Astrocyte of the spinal cord (primary cell): ENCODE data around the gene ALK.

Source experiments
- DNase-seq: peaks from one replicate; pipeline ENCODE4 v3.0.0; 2011; ENCODE audit warnings: low read depth, low spot score
- H3K4me3 ChIP-seq: 2 replicates; pipeline ENCODE4 v1.5.1; 2011; ENCODE audit warnings: low read depth, mild to moderate bottlenecking, low read length, moderate library complexity
- CTCF ChIP-seq: IDR thresholded peaks from 2 replicates; pipeline ENCODE4 v1.5.1; 2012; ENCODE audit warnings: low read depth, mild to moderate bottlenecking, low read length, inconsistent platforms
- in situ Hi-C: cut with HindIII; loops from 2 replicates; pipeline ENCODE4 v1.10.0; 2017; ENCODE audit warnings: low sequenced_read_pairs

Gene ALK

DNA sequence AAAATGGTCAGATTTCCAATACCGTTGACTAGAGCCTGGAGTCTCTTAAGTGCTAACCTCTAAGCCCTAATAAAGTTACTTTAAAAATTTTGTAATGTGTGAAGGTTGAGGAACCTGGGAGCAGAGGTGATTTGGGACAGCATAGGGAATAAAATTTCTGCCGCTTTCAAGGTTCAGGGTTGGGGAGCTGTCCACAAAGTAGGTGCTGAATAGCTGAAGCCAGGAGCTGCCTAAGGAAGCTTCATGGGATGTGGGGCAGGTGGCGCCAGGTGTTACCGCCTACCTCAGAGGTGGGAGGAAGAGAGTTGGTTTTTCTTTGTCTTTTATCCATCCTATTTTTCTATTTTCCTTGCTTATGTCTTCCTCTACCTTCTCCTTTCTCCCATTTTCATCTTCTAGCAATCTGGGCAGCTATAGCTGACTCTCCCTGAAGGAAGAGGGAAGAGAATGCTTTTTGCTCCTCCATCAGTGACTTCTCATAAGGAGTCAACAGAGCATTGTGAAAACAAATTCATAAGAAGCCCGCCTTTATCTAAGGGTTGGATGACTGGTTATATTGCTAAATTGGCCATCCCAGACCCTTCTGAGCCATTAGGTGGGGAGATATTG, 627.5 kb downstream of the ALK start:
- in situ Hi-C loops, result no loop called here
- H3K4me3 ChIP-seq, result no peak overlapping the region
- TF ChIP-seq CTCF, result no peak
- DNase-seq, result peak; percentile 27

DNA sequence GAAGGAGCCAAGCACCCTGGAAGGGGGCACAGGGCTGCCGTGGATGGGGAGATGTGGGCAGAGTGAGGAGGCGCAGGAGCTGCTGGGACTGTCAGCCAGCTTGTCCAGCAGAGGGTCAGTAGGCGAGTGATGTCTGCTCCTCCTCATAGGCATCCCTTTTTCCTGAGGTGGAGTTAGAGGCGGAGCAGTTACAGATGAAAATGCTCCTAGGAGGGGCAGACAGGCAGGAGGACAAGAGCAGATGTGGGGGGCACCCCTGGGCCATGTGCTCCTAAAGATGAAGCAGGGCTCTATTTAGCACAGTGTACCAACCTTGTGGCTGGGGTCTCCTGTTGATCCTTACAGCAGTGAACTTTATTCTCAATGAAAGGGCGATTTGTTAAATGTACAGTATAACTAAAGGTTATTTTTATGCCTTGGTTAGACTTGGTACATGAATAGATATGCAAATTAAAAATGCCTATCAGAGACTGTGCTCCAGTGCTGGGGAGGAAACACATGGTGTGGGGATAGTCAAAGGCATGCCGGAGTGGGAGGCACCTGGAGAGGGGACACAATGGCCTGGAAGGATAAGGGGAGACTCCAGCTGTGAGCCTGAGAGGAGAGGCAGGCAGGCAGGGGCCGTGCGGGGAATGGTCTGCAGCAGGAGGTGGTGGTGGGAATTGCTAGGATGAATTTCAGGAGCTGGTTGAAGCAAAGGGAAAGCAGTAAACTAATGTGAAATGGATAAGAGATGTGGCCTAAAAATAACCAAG, 630.9 kb downstream of the ALK start:
- TF ChIP-seq CTCF, result no peak
- no peak for DNase-seq
- H3K4me3 ChIP-seq, result no peak overlapping the region
- in situ Hi-C loops, result no loop called here

DNA sequence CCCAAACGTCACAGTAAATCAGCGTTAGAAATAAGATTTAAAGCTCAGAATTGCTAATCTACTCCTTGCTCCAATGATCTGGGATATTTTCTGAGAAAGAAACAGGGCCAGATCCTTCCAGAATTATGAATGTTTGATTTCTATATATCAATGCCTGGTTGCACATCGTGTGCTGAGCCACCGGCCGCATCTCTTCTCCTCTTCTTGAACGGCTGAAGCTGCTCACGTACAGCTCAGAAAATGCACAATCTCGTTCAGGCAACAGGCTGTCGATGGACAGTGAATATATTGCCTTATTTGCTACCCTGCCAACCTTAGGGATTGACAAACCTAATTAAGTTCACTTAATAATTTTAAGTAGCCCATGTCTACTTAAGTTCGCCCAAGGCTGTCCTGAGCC, 636.7 kb downstream of the ALK start:
- in situ Hi-C loops, result no loop called here
- no peak for TF ChIP-seq CTCF
- DNase-seq, result no peak
- H3K4me3 ChIP-seq, result no peak overlapping the region

- TF ChIP-seq CTCF, result no peak
- in situ Hi-C loops, result no loop called here
- no peak overlapping the region for H3K4me3 ChIP-seq
- no peak for DNase-seq
These were observed 639.5 kb downstream of the ALK start for GRCh38 chr2:29281916-29282247.

GRCh38 chr2:29281086-29281915, 640.1 kb downstream of the ALK start:
- no peak for TF ChIP-seq CTCF
- H3K4me3 ChIP-seq, result no peak overlapping the region
- DNase-seq, result peak; percentile 80
- in situ Hi-C loops, result no loop called here

DNA sequence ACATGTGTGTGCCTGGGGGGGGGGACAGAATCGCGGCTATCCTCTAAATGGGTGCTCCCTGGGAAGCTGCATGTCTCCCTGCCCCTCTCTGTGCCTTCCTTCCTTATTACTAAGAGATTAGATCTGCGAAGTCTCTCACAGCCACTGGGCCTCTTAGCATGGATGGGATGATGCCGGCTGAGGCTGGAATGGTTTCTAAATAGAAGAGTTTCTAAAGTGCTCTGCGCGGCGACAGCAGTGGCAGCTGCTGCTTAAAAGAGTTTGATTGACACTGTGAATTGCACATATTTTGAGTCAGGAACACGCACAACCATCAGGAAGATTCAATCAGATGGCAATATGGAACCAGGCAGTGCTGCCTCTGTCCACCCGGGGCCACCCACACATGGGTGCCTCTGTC, 642.4 kb downstream of the ALK start:
- no peak for TF ChIP-seq CTCF
- H3K4me3 ChIP-seq, result no peak overlapping the region
- in situ Hi-C loops, result no loop called here
- DNase-seq, result no peak
